K562 (cell line): Measurements from ENCODE around the gene FAM219A. TPM values are rescaled to one million over a fixed set of nuclear protein-coding genes. Genes with fewer than 3 reads are reported as not detected.

Source experiments
- ATAC-seq: fragments of 200-7000 bp; cut with Tn5 transposase; 3 replicates; pipeline ENCODE4 v1.9.1; 2020; ENCODE audit warnings: moderate library complexity
- BruUV-seq: library from RNA; stranded (reverse); fragments of 400-500 nt; replicated peaks from 2 replicates; lab custom pipeline; 2021; lab: Mats Ljungman, UMichigan
- CTCF ChIA-PET: fragments of 300-600 bp; formaldehyde crosslinking; extraction: SDS; loops from one replicate; lab custom pipeline; 2021; ENCODE audit warnings: low intra/inter-chr PET ratio; lab: Yijun Ruan, JAX
- POLR2A ChIA-PET: fragments of 300-600, 350-650 bp; sonication (Branson Sonifier 250); formaldehyde crosslinking; extraction: SDS; loops from one replicate; lab custom pipeline; 2021; ENCODE audit warnings: antibody characterized with exemption, inconsistent platforms; lab: Yijun Ruan, JAX
- DNase-seq, 4 experiments: peaks; one replicate each; pipeline versions ENCODE4 v3.0.0 to v3.0.0-alpha.2; 2011 to 2018; ENCODE audit warnings: low spot score in 3 of 4, mixed read lengths in 3 of 4; ENCODE audit errors: extremely low read depth in 1 of 4
- FAIRE-seq: peaks from 2 replicates; lab custom pipeline; 2011; peaks lifted over from hg19 to GRCh38; lab: Jason Lieb, UNC
- H2AFZ ChIP-seq: 2 replicates; pipeline ENCODE4 v1.6.0; 2011; ENCODE audit warnings: low read depth, low read length, control low read depth, inconsistent platforms
- H3K27ac ChIP-seq: fragments of 200-600 bp; 3 replicates; pipeline ENCODE4 v1.8.0; 2011; ENCODE audit warnings: low read depth, mild to moderate bottlenecking, control low read depth, inconsistent platforms, low read length, moderate library complexity, mixed read lengths; ENCODE audit errors: extremely low read depth
- H3K27me3 ChIP-seq, 2 experiments: fragments of 300-600 bp in 1 of 2; 2 replicates in 1 of 2; 3 replicates in 1 of 2; pipeline versions ENCODE4 v1.6.0 to v1.8.0; 2011; ENCODE audit warnings: inconsistent platforms in 2 of 2, low read length in 2 of 2, mild to moderate bottlenecking in 1 of 2, mixed read lengths in 1 of 2, moderate library complexity in 1 of 2; ENCODE audit not compliant: control insufficient read depth in 2 of 2, insufficient read depth in 2 of 2
- H3K36me3 ChIP-seq: fragments of 300-600 bp; 3 replicates; pipeline ENCODE4 v1.8.0; 2011; ENCODE audit warnings: mild to moderate bottlenecking, low read length, inconsistent platforms; ENCODE audit not compliant: control insufficient read depth, insufficient read depth
- H3K4me1 ChIP-seq, 2 experiments: fragments of 200-600 bp in 1 of 2; replicated peaks in 1 of 2; 2 replicates in 1 of 2; 3 replicates in 1 of 2; pipeline versions ENCODE4 v1.5.1 to v1.8.0; 2011; ENCODE audit warnings: inconsistent platforms in 2 of 2, low read length in 2 of 2, mild to moderate bottlenecking in 1 of 2, mixed read lengths in 1 of 2, moderate library complexity in 1 of 2; ENCODE audit not compliant: control insufficient read depth in 2 of 2, insufficient read depth in 2 of 2
- H3K4me2 ChIP-seq: 2 replicates; pipeline ENCODE4 v1.6.1; 2011; ENCODE audit warnings: low read length, control low read depth, inconsistent platforms, mixed read lengths; ENCODE audit not compliant: insufficient read depth
- H3K4me3 ChIP-seq: fragments of 200-600 bp; sonication (generic), shearing (Covaris generic); 2 replicates; pipeline ENCODE4 v1.5.1; 2016; ENCODE audit warnings: control low read depth, inconsistent platforms
- H3K79me2 ChIP-seq: fragments of 200-600 bp; 3 replicates; pipeline ENCODE4 v1.8.0; 2011; ENCODE audit warnings: low read length, inconsistent platforms; ENCODE audit not compliant: control insufficient read depth, insufficient read depth
- H3K9ac ChIP-seq, 2 experiments: 2 replicates each; pipeline versions ENCODE4 v1.6.0 to v1.6.1; 2011; ENCODE audit warnings: low read depth in 2 of 2, low read length in 2 of 2, control low read depth in 1 of 2, inconsistent platforms in 1 of 2, mild to moderate bottlenecking in 1 of 2, mixed read lengths in 1 of 2; ENCODE audit not compliant: insufficient read depth in 1 of 2
- H3K9me1 ChIP-seq: one replicate; pipeline ENCODE4 v1.6.0; 2011; ENCODE audit warnings: inconsistent platforms, mild to moderate bottlenecking, low read length, moderate library complexity; ENCODE audit not compliant: control insufficient read depth, insufficient read depth
- H3K9me3 ChIP-seq: replicated peaks from 2 replicates; pipeline ENCODE4 v1.5.1; 2011; ENCODE audit warnings: low read depth, low read length, inconsistent platforms; ENCODE audit not compliant: control insufficient read depth, insufficient read depth
- H4K20me1 ChIP-seq: replicated peaks from 2 replicates; pipeline ENCODE4 v1.6.1; 2011; ENCODE audit warnings: low read length, inconsistent platforms, mixed read lengths; ENCODE audit not compliant: control insufficient read depth, insufficient read depth
- ARID1B ChIP-seq: fragments of 450-650 bp; IDR thresholded peaks from 2 replicates; pipeline ENCODE4 v1.6.1; 2016; ENCODE audit warnings: antibody characterized with exemption, mild to moderate bottlenecking, inconsistent platforms
- PREB ChIP-seq: sonication (generic); formaldehyde crosslinking; IDR thresholded peaks from 2 replicates; pipeline ENCODE4 v1.8.1; 2023; ENCODE audit warnings: mild to moderate bottlenecking, missing genetic modification reagents
- THRAP3 ChIP-seq: fragments of 450-650 bp; IDR thresholded peaks from 2 replicates; pipeline ENCODE4 v1.6.1; 2016; ENCODE audit warnings: mild to moderate bottlenecking, inconsistent platforms, borderline replicate concordance
- ZNF239 ChIP-seq: fragments of 250-450 bp; sonication (Bioruptor Pico); IDR thresholded peaks from 2 replicates; pipeline ENCODE4 v1.4.0; 2020; ENCODE audit warnings: mild to moderate bottlenecking
- WGBS: fragments of 100-300 bp; shearing (Covaris generic); methylation state at CpG from one replicate; pipeline ENCODE4 v1.1.6; 2016; ENCODE audit warnings: low coverage, mixed read lengths; ENCODE audit not compliant: insufficient coverage; ENCODE audit errors: missing lambda C conversion rate; 5-methylcytosine and 5-hydroxymethylcytosine counted together
- in situ Hi-C: fragments of 300-500 bp; cut with MboI; formaldehyde crosslinking; loops from 4 replicates; pipeline ENCODE4 v1.15.0; 2018; ENCODE audit warnings: inconsistent platforms, mixed read lengths
- intact Hi-C: fragments of 100-400 bp; cut with micrococcal nuclease; formaldehyde crosslinking; loops from 2 replicates; pipeline ENCODE4 v1.14.2; 2022
- polyA plus RNA-seq, 8 experiments: library from polyadenylated mRNA; depleted of rRNA in 4 of 8; stranded (reverse) in 5 of 8; unstranded in 3 of 8; fragments of >200 nt; fragmentation: Nextera tagmentation in 2 of 8; fragmentation: Illumina TruSeq in 1 of 8; extraction: Ambion mirVana in 2 of 8; extraction: Trizol in 1 of 8; gene quantifications; 2 replicates each; pipeline versions ENCODE4 v1.2.1 to v1.2.3, GENCODE V29; 2011 to 2014; ENCODE audit warnings: inconsistent platforms in 1 of 8, missing spikeins in 1 of 8
- total RNA-seq, 7 experiments: library from RNA; depleted of rRNA in 6 of 7; stranded (reverse); fragments of >200 nt in 6 of 7; fragmentation: Illumina TruSeq in 2 of 7; extraction: Trizol in 2 of 7; gene quantifications; 2 replicates each; pipeline versions ENCODE4 v1.2.1 to v1.2.3, GENCODE V29; 2011 to 2021; ENCODE audit warnings: low replicate concordance in 1 of 7
- TF ChIP-seq, protein P1 (sequence below): fragments of 250-450 bp; sonication (Bioruptor Pico); IDR thresholded peaks from 2 replicates; pipeline ENCODE4 v1.5.0; 2021; ENCODE audit warnings: mild to moderate bottlenecking, moderate library complexity

FAM219A gene
- total and polyA plus RNA-seq, 9 of the 15 experiments (the other 6 are each of a cell fraction or from before 2014, with no cell fraction given) = 0.63 to 8.6 (median 2.9) TPM

DNA sequence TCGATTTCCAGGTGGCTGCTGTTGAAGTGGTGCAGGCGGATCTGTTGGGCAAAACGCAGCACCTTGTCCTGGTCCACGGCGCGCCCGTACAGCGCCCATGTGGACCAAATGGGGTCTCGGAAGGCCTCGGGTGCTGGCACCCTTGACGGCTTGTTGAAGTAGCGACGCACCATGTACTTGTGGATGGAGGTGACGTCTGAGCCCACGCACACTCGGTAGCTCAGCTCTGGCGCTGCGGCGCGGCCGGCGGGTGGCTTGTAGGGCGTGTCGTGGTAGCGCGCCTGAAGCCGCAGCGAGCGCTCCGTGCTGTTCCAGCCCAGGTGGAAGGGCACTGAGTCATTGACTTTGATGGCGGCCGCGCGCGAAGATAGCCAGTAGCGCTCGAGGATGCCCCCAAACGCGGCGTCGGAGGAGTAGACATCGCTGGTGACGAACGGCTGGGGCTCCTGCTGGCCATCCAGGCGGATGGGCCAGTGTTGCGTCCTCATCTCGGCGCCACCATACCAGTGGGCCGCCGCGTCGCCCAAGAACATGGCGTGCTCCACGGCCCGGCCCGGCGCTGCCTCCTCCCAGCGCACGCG is 86.4 kb downstream of the FAM219A start:
- intact Hi-C loops = no loop called here
- Histone ChIP-seq H3K9me3 (0 out of 2 replicates have a peak, but pooled peaks cover 2% of the 10 kb centered on the region), H3K4me2 (no peak overlapping the region), H3K9ac (no peak overlapping the region), H3K27ac (no peak overlapping the region), H3K9me1 (no peaks in the 10 kb centered on the region), H3K4me1 (peaks cover 0 to 13% of the 10 kb centered on the region in 2 experiments; a peak in 4 of 5 replicates), H3K79me2 (no peaks in the 10 kb centered on the region), H4K20me1 (no peaks in the 10 kb centered on the region), H3K27me3 (no peaks in the 10 kb centered on the region), H3K4me3 (no peak overlapping the region), H3K36me3 (no peaks in the 10 kb centered on the region), H2AFZ (no peak overlapping the region)
- 78% methylated on average over 18 of the region's 60 CpGs for WGBS
- ATAC-seq (no peak), DNase-seq (no peak), FAIRE-seq (no peak)
- ChIA-PET POLR2A (no interaction called here), CTCF (no interaction called here)
- TF ChIP-seq, protein P1, sequence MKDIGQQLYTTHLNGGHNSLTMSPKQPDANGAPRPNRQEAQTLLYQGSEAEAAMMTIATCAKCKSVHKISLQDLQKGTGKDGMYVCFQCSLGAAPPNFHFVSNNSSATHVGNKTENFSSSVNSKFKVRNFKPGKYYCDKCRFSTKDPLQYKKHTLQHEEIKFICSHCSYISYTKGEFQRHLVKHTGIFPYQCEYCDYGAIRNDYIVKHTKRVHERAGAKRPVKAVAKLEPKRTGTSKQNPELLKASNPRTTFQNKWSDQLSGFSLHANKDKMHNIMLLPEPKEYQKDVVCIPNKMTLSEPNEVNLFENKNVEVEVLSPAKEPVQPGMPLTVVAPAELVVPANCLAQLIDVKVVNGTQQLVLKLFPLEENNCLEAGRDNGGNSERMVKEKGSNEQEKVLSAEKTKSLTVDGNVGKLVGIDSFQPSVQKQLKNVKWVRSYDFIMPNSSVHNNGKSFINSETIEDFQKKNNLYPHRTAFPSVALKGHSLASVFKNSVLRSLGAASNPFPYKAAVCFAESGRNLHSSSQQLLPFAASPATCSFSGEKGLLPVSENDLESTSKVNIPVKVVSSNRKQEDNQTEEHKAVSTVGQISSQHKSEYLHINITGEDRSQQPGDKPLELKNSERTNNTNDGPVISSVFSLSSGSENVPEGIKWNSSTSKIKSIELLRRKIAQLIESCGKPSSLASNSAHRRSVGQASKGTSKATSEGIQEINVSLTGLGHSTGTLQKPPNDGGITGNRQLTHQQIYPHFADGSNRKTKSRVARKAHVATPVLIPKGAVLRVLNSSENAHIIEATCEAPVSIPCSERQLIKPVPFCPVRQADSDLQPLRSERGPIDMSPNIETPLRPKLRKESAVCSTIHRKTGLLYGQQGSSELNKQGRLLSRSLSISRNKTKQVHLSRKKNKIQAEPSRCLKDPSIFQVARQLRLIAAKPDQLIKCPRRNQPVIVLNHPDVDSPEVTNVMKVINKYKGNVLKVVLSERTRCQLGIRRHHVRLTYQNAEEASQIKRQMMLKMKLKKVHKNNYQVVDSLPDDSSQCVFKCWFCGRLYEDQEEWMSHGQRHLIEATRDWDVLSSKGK (CRISPR knock-in tag) = no peak
- TF ChIP-seq ZNF239 (CRISPR knock-in tag) (no peak), ARID1B (no peak), THRAP3 (no peak), PREB (CRISPR knock-in tag) (no peak)
- in situ Hi-C loops = no loop called here
- no TSS peak for BruUV-seq
